Measurements from ENCODE around the gene STAT6.

DNA sequence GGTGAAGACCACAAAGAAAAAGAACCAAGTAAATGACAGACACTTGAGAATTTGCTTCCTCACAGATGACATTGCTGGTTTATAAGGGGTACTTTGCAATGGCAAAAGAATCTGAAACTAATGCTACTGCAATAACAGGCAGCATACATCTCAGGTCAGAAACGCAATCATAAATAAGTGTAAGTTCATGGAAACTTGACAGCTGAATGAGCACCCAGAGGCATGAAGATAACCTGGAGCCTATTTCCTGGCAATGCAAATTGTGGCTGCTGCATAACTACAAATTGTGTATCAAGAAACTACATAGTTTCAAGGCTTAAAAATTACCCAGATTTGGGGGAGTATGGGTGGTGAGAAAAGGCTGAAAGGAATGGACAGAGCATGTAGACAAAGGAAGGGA is 52.7 kb downstream of the STAT6 start:
- no peak for TF ChIP-seq EZH2 (IDR thresholded peaks at IDR 0.05; ENCODE audit: borderline replicate concordance, low read length)
- TF ChIP-seq, protein P1, sequence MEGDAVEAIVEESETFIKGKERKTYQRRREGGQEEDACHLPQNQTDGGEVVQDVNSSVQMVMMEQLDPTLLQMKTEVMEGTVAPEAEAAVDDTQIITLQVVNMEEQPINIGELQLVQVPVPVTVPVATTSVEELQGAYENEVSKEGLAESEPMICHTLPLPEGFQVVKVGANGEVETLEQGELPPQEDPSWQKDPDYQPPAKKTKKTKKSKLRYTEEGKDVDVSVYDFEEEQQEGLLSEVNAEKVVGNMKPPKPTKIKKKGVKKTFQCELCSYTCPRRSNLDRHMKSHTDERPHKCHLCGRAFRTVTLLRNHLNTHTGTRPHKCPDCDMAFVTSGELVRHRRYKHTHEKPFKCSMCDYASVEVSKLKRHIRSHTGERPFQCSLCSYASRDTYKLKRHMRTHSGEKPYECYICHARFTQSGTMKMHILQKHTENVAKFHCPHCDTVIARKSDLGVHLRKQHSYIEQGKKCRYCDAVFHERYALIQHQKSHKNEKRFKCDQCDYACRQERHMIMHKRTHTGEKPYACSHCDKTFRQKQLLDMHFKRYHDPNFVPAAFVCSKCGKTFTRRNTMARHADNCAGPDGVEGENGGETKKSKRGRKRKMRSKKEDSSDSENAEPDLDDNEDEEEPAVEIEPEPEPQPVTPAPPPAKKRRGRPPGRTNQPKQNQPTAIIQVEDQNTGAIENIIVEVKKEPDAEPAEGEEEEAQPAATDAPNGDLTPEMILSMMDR (IDR thresholded peaks at IDR 0.05; ENCODE audit: low read length): no peak
